BLaER1 (cell line): ENCODE measurements around the gene DMXL1.

ENCODE experiments used
- H3K27ac ChIP-seq: shearing (Covaris generic); formaldehyde crosslinking; 2 replicates; pipeline ENCODE4 v1.8.1; 2022
- H3K27me3 ChIP-seq: shearing (Covaris generic); formaldehyde crosslinking; 2 replicates; pipeline ENCODE4 v1.8.1; 2022
- H3K36me3 ChIP-seq: shearing (Covaris generic); formaldehyde crosslinking; 2 replicates; pipeline ENCODE4 v1.8.1; 2022
- H3K4me1 ChIP-seq: shearing (Covaris generic); formaldehyde crosslinking; 2 replicates; pipeline ENCODE4 v1.8.1; 2022
- H3K4me2 ChIP-seq: shearing (Covaris generic); formaldehyde crosslinking; 2 replicates; pipeline ENCODE4 v1.8.1; 2022
- H3K4me3 ChIP-seq: shearing (Covaris generic); formaldehyde crosslinking; 2 replicates; pipeline ENCODE4 v1.8.1; 2022
- H3K9ac ChIP-seq: shearing (Covaris generic); formaldehyde crosslinking; 2 replicates; pipeline ENCODE4 v1.8.1; 2022
- H3K9me3 ChIP-seq: shearing (Covaris generic); formaldehyde crosslinking; 2 replicates; pipeline ENCODE4 v1.8.1; 2022
- H4K20me1 ChIP-seq: shearing (Covaris generic); formaldehyde crosslinking; 2 replicates; pipeline ENCODE4 v1.8.1; 2022
- Cebpa-rat ChIP-seq: shearing (Covaris generic); IDR thresholded peaks from 2 replicates; pipeline ENCODE4 v1.8.1; 2022

The DMXL1 gene

GRCh38 chr5:119070828-119071560 is at the start of gene DMXL1:
Gene DMXL1, plus strand, starts transcription at chr5:119071087. Its CDS starts 483 bp downstream, at chr5:119071570.
- Histone ChIP-seq H4K20me1 (peaks cover 18% of the 10 kb centered on the region; the same call in 1 of the 2 replicates), H3K9me3 (no peaks in the 10 kb centered on the region), H3K4me1 (peaks cover 37% of the 10 kb centered on the region), H3K36me3 (no peaks in the 10 kb centered on the region), H3K27me3 (no peaks in the 10 kb centered on the region), H3K4me3 (peak within 1 kb of the TSS; percentile 92), H3K4me2 (peak within 1 kb of the TSS; percentile 75), H3K27ac (peak within 1 kb of the TSS; percentile 82), H3K9ac (peak within 1 kb of the TSS; percentile 89)
- no peak for TF ChIP-seq Cebpa-rat

GRCh38 chr5:119021149-119021732 is 49.6 kb upstream of the DMXL1 start:
- Histone ChIP-seq H3K27ac (no peak overlapping the region), H3K4me2 (no peak overlapping the region)

GRCh38 chr5:119022017-119022745 is 48.7 kb upstream of the DMXL1 start:
- Histone ChIP-seq H3K27me3 (no peaks in the 10 kb centered on the region), H3K9me3 (peaks cover 8% of the 10 kb centered on the region), H3K4me1 (peaks cover 40% of the 10 kb centered on the region), H3K4me2 (no peak overlapping the region), H3K36me3 (no peaks in the 10 kb centered on the region), H3K27ac (no peak overlapping the region), H3K9ac (no peak overlapping the region), H4K20me1 (no peaks in the 10 kb centered on the region), H3K4me3 (no peak overlapping the region)
- TF ChIP-seq Cebpa-rat, result no peak

More at GRCh38 chr5:119021149-119021732, 49.6 kb upstream of the DMXL1 start:
- no peaks in the 10 kb centered on the region for H3K27me3 ChIP-seq
- peaks cover 40% of the 10 kb centered on the region for H3K4me1 ChIP-seq
- no peak overlapping the region for H3K9ac ChIP-seq
- H3K36me3 ChIP-seq, result no peaks in the 10 kb centered on the region
- H4K20me1 ChIP-seq, result no peaks in the 10 kb centered on the region
- no peak overlapping the region for H3K4me3 ChIP-seq
- TF ChIP-seq Cebpa-rat, result no peak
- peaks cover 8% of the 10 kb centered on the region for H3K9me3 ChIP-seq

GRCh38 chr5:119022773-119023172 is 48.1 kb upstream of the DMXL1 start:
- Histone ChIP-seq H3K27ac (no peak overlapping the region), H3K9me3 (peaks cover 8% of the 10 kb centered on the region), H3K4me1 (peaks cover 40% of the 10 kb centered on the region), H3K9ac (no peak overlapping the region), H3K4me3 (no peak overlapping the region), H3K27me3 (no peaks in the 10 kb centered on the region), H3K4me2 (no peak overlapping the region), H3K36me3 (no peaks in the 10 kb centered on the region), H4K20me1 (no peaks in the 10 kb centered on the region)
- TF ChIP-seq Cebpa-rat, result no peak

GRCh38 chr5:119028575-119028974 is 42.3 kb upstream of the DMXL1 start:
- TF ChIP-seq Cebpa-rat, result no peak
- Histone ChIP-seq H4K20me1 (no peaks in the 10 kb centered on the region), H3K36me3 (no peaks in the 10 kb centered on the region), H3K27ac (no peak overlapping the region), H3K4me2 (peak overlapping the region; percentile 49), H3K9ac (no peak overlapping the region), H3K4me1 (peaks cover 52% of the 10 kb centered on the region), H3K9me3 (peaks cover 8% of the 10 kb centered on the region), H3K4me3 (no peak overlapping the region), H3K27me3 (no peaks in the 10 kb centered on the region)

- Histone ChIP-seq H3K4me2 (peak overlapping the region; percentile 70), H3K4me1 (peaks cover 47% of the 10 kb centered on the region), H3K9me3 (no peaks in the 10 kb centered on the region; the same call in 1 of the 2 replicates), H3K4me3 (peak overlapping the region; percentile 19; the same call in 1 of the 2 replicates), H3K9ac (no peak overlapping the region), H4K20me1 (no peaks in the 10 kb centered on the region), H3K27ac (peak overlapping the region; percentile 64), H3K36me3 (no peaks in the 10 kb centered on the region), H3K27me3 (no peaks in the 10 kb centered on the region)
- TF ChIP-seq Cebpa-rat, result no peak
Observed at GRCh38 chr5:119031011-119031886, 39.6 kb upstream of the DMXL1 start.

GRCh38 chr5:119031905-119032304 is 39.0 kb upstream of the DMXL1 start:
- Histone ChIP-seq H3K36me3 (no peaks in the 10 kb centered on the region), H3K27me3 (no peaks in the 10 kb centered on the region), H4K20me1 (no peaks in the 10 kb centered on the region), H3K4me1 (peaks cover 47% of the 10 kb centered on the region), H3K27ac (peak overlapping the region; percentile 64; the same call in 1 of the 2 replicates), H3K4me3 (no peak overlapping the region), H3K9me3 (no peaks in the 10 kb centered on the region; the same call in 1 of the 2 replicates), H3K4me2 (peak overlapping the region; percentile 70), H3K9ac (no peak overlapping the region)
- TF ChIP-seq Cebpa-rat, result no peak

GRCh38 chr5:119032656-119033055 is 38.2 kb upstream of the DMXL1 start:
- H3K9ac ChIP-seq, result no peak overlapping the region
- H3K27ac ChIP-seq, result peak overlapping the region; percentile 46; the same call in 1 of the 2 replicates
- H3K4me1 ChIP-seq, result peaks cover 47% of the 10 kb centered on the region

GRCh38 chr5:119033135-119033534 is 37.8 kb upstream of the DMXL1 start:
- Histone ChIP-seq H3K4me1 (peaks cover 47% of the 10 kb centered on the region), H4K20me1 (no peaks in the 10 kb centered on the region), H3K9me3 (no peaks in the 10 kb centered on the region; the same call in 1 of the 2 replicates), H3K27ac (peak overlapping the region; percentile 46; the same call in 1 of the 2 replicates), H3K27me3 (no peaks in the 10 kb centered on the region), H3K4me2 (peak overlapping the region; percentile 70; the same call in 1 of the 2 replicates), H3K36me3 (no peaks in the 10 kb centered on the region), H3K9ac (no peak overlapping the region), H3K4me3 (no peak overlapping the region)
- no peak for TF ChIP-seq Cebpa-rat

More at GRCh38 chr5:119032656-119033055, 38.2 kb upstream of the DMXL1 start:
- TF ChIP-seq Cebpa-rat, result no peak
- no peaks in the 10 kb centered on the region for H3K27me3 ChIP-seq
- H3K9me3 ChIP-seq, result no peaks in the 10 kb centered on the region; the same call in 1 of the 2 replicates
- peak overlapping the region; percentile 70; the same call in 1 of the 2 replicates for H3K4me2 ChIP-seq
- no peak overlapping the region for H3K4me3 ChIP-seq
- H4K20me1 ChIP-seq, result no peaks in the 10 kb centered on the region
- H3K36me3 ChIP-seq, result no peaks in the 10 kb centered on the region
